ENCODE data around the gene DRD3.

DRD3 gene

DNA sequence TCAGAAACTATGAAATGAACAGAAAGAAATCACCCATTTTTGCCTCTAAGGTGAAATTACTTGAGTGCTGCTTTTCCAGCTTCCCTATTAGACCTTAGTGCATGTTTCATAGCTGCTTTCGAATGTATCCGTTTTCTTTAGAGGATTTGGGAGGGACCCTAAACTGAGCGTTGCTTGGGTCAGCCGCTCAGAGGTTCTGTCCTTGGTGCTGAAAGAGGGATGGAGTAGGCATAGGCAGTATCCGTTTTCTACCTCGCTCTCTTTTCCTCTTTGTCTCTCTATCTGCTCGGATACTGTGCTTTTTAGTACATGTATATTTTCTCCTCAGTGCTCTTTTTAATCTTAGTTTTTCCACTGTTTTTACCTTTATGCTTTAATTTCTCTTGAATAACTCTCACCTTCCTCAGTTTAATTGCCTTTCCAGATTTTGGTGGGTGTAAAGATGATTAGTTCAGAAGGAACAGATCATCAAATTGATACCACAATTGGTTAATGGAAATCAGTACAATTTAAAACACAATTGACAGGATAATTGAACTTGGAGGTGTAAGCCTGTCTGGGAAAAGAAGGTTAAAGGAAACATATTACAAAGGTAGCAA, at the start of gene DRD3:
DRD3 (minus strand) TSS at position 283 of the 599 bp plus-strand sequence. CDS start 7,060 bp downstream, outside the sequence.
- TF ChIP-seq EZH2 (IDR thresholded peaks at IDR 0.05), result no peak
- TF ChIP-seq POLR2AphosphoS5 (IDR thresholded peaks at IDR 0.05; ENCODE audit: borderline replicate concordance, low read depth, low read length), result no peak
- no peak for TF ChIP-seq FOXP2 (optimal IDR thresholded peaks at IDR 0.05; ENCODE audit: control extremely low read depth, extremely low read length, insufficient read depth)
- no peak for DNase-seq (ENCODE audit: low read depth, low spot score)
- Histone ChIP-seq H3K9ac (ENCODE audit: insufficient read length) (no peak within 1 kb of the TSS), H3K9me3 (ENCODE audit: low read depth, low read length) (no peaks in the 10 kb centered on the region), H3K4me3 (no peak within 1 kb of the TSS), H3K36me3 (ENCODE audit: insufficient read depth, low read length) (no peaks in the 10 kb centered on the region), H3K27ac (no peak within 1 kb of the TSS)

DNA sequence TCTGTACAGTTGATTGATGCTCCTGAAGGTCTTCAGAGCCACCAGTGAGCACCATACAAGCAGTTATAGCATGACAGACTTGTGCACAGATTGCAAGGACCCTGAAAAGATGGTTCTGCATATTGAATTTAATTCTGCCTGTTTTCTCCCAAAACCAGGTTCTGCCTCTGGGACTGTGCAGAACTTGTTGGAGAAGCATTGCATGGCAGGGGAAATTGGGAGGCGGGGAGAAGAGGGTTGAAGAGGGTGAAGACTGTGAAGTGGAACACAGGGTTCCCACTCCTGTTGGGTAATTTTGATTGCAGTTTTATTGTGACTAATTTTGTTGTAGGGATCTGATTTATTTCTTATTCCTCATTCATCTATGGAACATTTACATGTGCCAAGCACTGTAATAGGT, 48.2 kb upstream of the DRD3 start:
- Histone ChIP-seq H3K36me3 (ENCODE audit: insufficient read depth, low read length) (no peaks in the 10 kb centered on the region), H3K9me3 (ENCODE audit: low read depth, low read length) (no peaks in the 10 kb centered on the region), H3K27ac (no peak overlapping the region), H3K4me3 (no peak overlapping the region), H3K9ac (ENCODE audit: insufficient read length) (no peak overlapping the region)
- no peak for DNase-seq (ENCODE audit: low read depth, low spot score)
- no peak for TF ChIP-seq POLR2AphosphoS5 (IDR thresholded peaks at IDR 0.05; ENCODE audit: borderline replicate concordance, low read depth, low read length)
- no peak for TF ChIP-seq EZH2 (IDR thresholded peaks at IDR 0.05)
- TF ChIP-seq FOXP2 (optimal IDR thresholded peaks at IDR 0.05; ENCODE audit: control extremely low read depth, extremely low read length, insufficient read depth), result no peak

GRCh38 chr3:114226313-114226712, 47.5 kb upstream of the DRD3 start:
- H3K27ac ChIP-seq, result no peak overlapping the region
- DNase-seq (ENCODE audit: low read depth, low spot score), result no peak
- H3K9me3 ChIP-seq (ENCODE audit: low read depth, low read length), result no peaks in the 10 kb centered on the region
- H3K9ac ChIP-seq (ENCODE audit: insufficient read length), result no peak overlapping the region
- no peak overlapping the region for H3K4me3 ChIP-seq
- TF ChIP-seq POLR2AphosphoS5 (IDR thresholded peaks at IDR 0.05; ENCODE audit: borderline replicate concordance, low read depth, low read length), result no peak
- no peak for TF ChIP-seq FOXP2 (optimal IDR thresholded peaks at IDR 0.05; ENCODE audit: control extremely low read depth, extremely low read length, insufficient read depth)
- TF ChIP-seq EZH2 (IDR thresholded peaks at IDR 0.05), result no peak
- H3K36me3 ChIP-seq (ENCODE audit: insufficient read depth, low read length), result no peaks in the 10 kb centered on the region

GRCh38 chr3:114223143-114223542, 44.3 kb upstream of the DRD3 start:
- Histone ChIP-seq H3K36me3 (ENCODE audit: insufficient read depth, low read length) (no peaks in the 10 kb centered on the region), H3K9ac (ENCODE audit: insufficient read length) (peak overlapping the region; percentile 28), H3K4me3 (peak overlapping the region; percentile 26; the same call in 1 of the 2 replicates), H3K27ac (peak overlapping the region; percentile 92), H3K9me3 (ENCODE audit: low read depth, low read length) (no peaks in the 10 kb centered on the region)
- peak; percentile 35 for DNase-seq (ENCODE audit: low read depth, low spot score)
- TF ChIP-seq FOXP2 (optimal IDR thresholded peaks at IDR 0.05; ENCODE audit: control extremely low read depth, extremely low read length, insufficient read depth), result no peak
- TF ChIP-seq POLR2AphosphoS5 (IDR thresholded peaks at IDR 0.05; ENCODE audit: borderline replicate concordance, low read depth, low read length), result no peak
- TF ChIP-seq EZH2 (IDR thresholded peaks at IDR 0.05), result no peak

GRCh38 chr3:114221881-114222264, 43.0 kb upstream of the DRD3 start:
- H3K9ac ChIP-seq (ENCODE audit: insufficient read length), result no peak overlapping the region
- no peak overlapping the region for H3K27ac ChIP-seq
- TF ChIP-seq EZH2 (IDR thresholded peaks at IDR 0.05), result no peak
- no peak for TF ChIP-seq FOXP2 (optimal IDR thresholded peaks at IDR 0.05; ENCODE audit: control extremely low read depth, extremely low read length, insufficient read depth)
- no peak for TF ChIP-seq POLR2AphosphoS5 (IDR thresholded peaks at IDR 0.05; ENCODE audit: borderline replicate concordance, low read depth, low read length)
- no peak for DNase-seq (ENCODE audit: low read depth, low spot score)
- no peaks in the 10 kb centered on the region for H3K36me3 ChIP-seq (ENCODE audit: insufficient read depth, low read length)
- H3K4me3 ChIP-seq, result no peak overlapping the region
- H3K9me3 ChIP-seq (ENCODE audit: low read depth, low read length), result no peaks in the 10 kb centered on the region

DNA sequence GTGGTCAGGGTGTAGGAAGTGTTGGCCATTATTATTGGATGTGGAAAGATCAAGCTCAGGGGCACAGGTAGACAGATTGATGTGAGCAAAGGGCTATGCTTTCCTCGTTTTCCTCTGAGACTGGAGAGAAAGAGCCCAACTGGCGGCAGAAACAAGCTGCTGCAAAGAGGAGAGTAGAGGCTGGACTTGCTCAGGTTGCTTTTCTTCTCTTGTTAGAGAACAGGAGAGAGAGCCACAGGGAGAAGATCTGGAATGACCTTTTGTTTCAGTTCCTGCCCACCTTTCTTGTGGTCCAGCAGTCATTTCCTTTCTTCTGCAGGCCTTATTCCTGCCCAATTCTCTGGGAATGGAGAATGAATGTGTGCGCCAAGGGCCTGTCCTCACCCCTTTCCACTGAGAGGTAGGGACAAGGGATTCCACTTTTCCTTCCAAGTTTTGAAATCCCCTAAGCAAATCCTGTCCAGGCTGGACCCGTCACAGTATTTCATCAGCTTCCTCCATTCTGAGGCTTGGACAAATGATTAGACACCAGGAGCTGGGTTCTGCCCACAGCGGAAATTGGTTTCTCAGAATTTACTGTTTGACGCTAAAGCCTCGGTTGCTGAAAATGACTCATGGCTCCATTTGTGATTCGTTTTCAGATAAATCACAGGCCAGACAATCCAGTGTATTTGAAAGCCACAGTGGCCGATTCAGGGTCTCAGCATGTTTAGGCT, 42.5 kb upstream of the DRD3 start:
- Histone ChIP-seq H3K27ac (no peak overlapping the region), H3K4me3 (no peak overlapping the region), H3K36me3 (ENCODE audit: insufficient read depth, low read length) (no peaks in the 10 kb centered on the region), H3K9ac (ENCODE audit: insufficient read length) (no peak overlapping the region), H3K9me3 (ENCODE audit: low read depth, low read length) (no peaks in the 10 kb centered on the region)
- no peak for TF ChIP-seq POLR2AphosphoS5 (IDR thresholded peaks at IDR 0.05; ENCODE audit: borderline replicate concordance, low read depth, low read length)
- no peak for TF ChIP-seq EZH2 (IDR thresholded peaks at IDR 0.05)
- no peak for TF ChIP-seq FOXP2 (optimal IDR thresholded peaks at IDR 0.05; ENCODE audit: control extremely low read depth, extremely low read length, insufficient read depth)
- DNase-seq (ENCODE audit: low read depth, low spot score), result no peak

DNA sequence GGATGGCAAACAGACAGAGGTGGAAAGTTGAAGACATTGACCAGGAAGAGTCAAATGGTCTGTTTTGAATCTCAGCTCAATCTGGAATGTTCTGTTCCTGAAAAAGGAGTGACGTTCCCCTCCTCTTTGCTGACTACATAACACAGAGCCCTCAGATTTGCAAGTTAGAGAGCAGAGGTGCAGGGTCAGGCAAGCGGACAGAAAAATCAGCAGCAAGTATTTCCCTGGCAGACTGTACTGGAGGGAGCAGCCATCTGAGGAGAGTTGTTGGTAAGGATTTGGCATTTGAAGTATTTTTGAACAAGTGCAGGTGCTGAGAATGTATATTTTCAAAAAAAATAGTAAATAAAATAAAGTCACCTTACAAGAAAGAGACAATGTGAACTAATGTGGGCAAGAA, 40.9 kb upstream of the DRD3 start:
- Histone ChIP-seq H3K9me3 (ENCODE audit: low read depth, low read length) (no peaks in the 10 kb centered on the region), H3K36me3 (ENCODE audit: insufficient read depth, low read length) (no peaks in the 10 kb centered on the region), H3K4me3 (no peak overlapping the region), H3K27ac (no peak overlapping the region), H3K9ac (ENCODE audit: insufficient read length) (no peak overlapping the region)
- no peak for DNase-seq (ENCODE audit: low read depth, low spot score)
- TF ChIP-seq EZH2 (IDR thresholded peaks at IDR 0.05) (no peak), POLR2AphosphoS5 (IDR thresholded peaks at IDR 0.05; ENCODE audit: borderline replicate concordance, low read depth, low read length) (no peak), FOXP2 (optimal IDR thresholded peaks at IDR 0.05; ENCODE audit: control extremely low read depth, extremely low read length, insufficient read depth) (no peak)

DNA sequence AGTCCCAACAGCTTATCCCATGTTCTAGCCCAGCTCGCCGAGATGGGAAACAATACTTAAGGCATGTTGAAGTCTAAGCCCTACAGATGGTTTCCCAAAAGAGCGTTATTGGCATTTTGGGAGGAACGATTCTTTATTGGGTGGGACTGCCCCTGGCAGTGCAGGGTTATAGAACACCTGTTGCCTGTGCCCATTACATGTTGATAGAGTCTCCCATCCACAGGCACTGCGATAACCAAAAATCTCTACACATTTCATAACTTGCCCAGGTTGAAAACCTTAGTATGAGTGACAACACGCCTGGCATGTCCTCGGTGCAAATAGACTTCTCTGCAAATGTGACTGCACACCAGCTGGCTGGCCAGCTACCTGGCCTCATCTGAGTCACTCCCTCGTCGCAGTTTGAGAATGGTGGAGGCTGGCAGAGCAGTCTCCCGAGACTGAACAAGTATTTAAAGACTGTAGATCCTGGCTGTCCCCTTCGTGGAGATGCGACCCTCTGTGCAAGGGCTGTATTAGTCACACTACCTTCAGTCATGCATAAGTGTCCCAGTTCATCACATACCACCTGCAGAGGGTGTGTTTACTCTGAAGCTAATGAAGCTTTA, 39.8 kb upstream of the DRD3 start:
- Histone ChIP-seq H3K36me3 (ENCODE audit: insufficient read depth, low read length) (no peaks in the 10 kb centered on the region), H3K9ac (ENCODE audit: insufficient read length) (no peak overlapping the region), H3K4me3 (no peak overlapping the region), H3K9me3 (ENCODE audit: low read depth, low read length) (no peaks in the 10 kb centered on the region), H3K27ac (no peak overlapping the region)
- no peak for TF ChIP-seq EZH2 (IDR thresholded peaks at IDR 0.05)
- no peak for TF ChIP-seq FOXP2 (optimal IDR thresholded peaks at IDR 0.05; ENCODE audit: control extremely low read depth, extremely low read length, insufficient read depth)
- no peak for TF ChIP-seq POLR2AphosphoS5 (IDR thresholded peaks at IDR 0.05; ENCODE audit: borderline replicate concordance, low read depth, low read length)
- DNase-seq (ENCODE audit: low read depth, low spot score), result no peak
